Bronchial epithelial cell (primary cell): ENCODE data around the gene BLM. TPM values are rescaled to one million over a fixed set of nuclear protein-coding genes. Genes with fewer than 3 reads are reported as not detected.

Source experiments
- DNase-seq: peaks from one replicate; pipeline ENCODE4 v3.0.0-alpha.2; 2010; ENCODE audit warnings: low read depth
- FAIRE-seq: peaks from 2 replicates; lab custom pipeline; 2011; peaks lifted over from hg19 to GRCh38; lab: Jason Lieb, UNC
- H3K27me3 ChIP-seq: 2 replicates; pipeline ENCODE4 v1.5.1; 2011; ENCODE audit warnings: low read length; ENCODE audit not compliant: control insufficient read depth, insufficient read depth
- H3K36me3 ChIP-seq: 2 replicates; pipeline ENCODE4 v1.5.1; 2011; ENCODE audit warnings: low read length; ENCODE audit not compliant: control insufficient read depth, insufficient read depth
- H3K4me3 ChIP-seq: 2 replicates; pipeline ENCODE4 v1.5.1; 2011; ENCODE audit warnings: mild to moderate bottlenecking, low read depth, low read length, control low read depth
- CTCF ChIP-seq: IDR thresholded peaks from 2 replicates; pipeline ENCODE4 v1.5.1; 2011; ENCODE audit warnings: mild to moderate bottlenecking, moderate library complexity, low read length, control low read depth, inconsistent platforms; ENCODE audit not compliant: insufficient read depth, severe bottlenecking
- total RNA-seq: library from RNA; depleted of rRNA; stranded (reverse); fragments of >200 nt; gene quantifications from 2 replicates; pipeline ENCODE4 v1.2.1, GENCODE V29; 2014

The BLM gene
- total RNA-seq, 1 donor from 2014 or later, result 0.26 TPM

- FAIRE-seq (no peak), DNase-seq (no peak)
- no peak overlapping the region for H3K4me3 ChIP-seq
- no peaks in the 10 kb centered on the region for H3K36me3 ChIP-seq
- no peaks in the 10 kb centered on the region for H3K27me3 ChIP-seq
- no peak for TF ChIP-seq CTCF
These were observed 4.1 kb upstream of the BLM start for GRCh38 chr15:90713081-90713480.

GRCh38 chr15:90716317-90716975 is 700 bp upstream of the BLM start:
- no peak for FAIRE-seq
- no peak for TF ChIP-seq CTCF
- Histone ChIP-seq H3K36me3 (no peaks in the 10 kb centered on the region), H3K27me3 (no peaks in the 10 kb centered on the region), H3K4me3 (peak overlapping the region; percentile 46)
- DNase-seq, result no peak

DNA sequence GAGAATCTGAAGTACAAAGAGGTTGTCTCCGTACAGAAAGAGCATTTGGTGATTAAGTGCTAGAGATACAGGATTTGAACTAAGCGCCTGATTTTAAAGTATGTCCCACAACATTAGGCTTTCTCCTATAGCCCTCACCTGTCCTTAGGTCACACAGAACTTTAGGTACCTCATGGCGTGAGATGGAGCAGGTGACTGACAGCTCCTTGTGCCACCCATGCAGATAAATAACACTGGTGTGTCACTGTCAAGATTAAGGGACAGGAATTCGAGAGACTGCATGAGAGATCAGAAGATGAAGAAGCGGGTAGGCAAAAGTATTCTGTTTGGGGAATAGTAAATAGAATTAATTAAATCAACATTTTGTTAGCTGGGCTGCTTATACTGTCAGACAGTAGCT is 1.1 kb downstream of the BLM start:
- no peak for FAIRE-seq
- no peak overlapping the region for H3K4me3 ChIP-seq
- no peak for TF ChIP-seq CTCF

GRCh38 chr15:90720131-90720530 is 3.0 kb downstream of the BLM start:
- H3K4me3 ChIP-seq, result no peak overlapping the region
- DNase-seq (no peak), FAIRE-seq (no peak)
- TF ChIP-seq CTCF, result no peak
- H3K36me3 ChIP-seq, result no peaks in the 10 kb centered on the region
- H3K27me3 ChIP-seq, result no peaks in the 10 kb centered on the region

More for the DNA sequence above, 1.1 kb downstream of the BLM start:
- Histone ChIP-seq H3K36me3 (no peaks in the 10 kb centered on the region), H3K27me3 (no peaks in the 10 kb centered on the region)
- DNase-seq, result no peak

DNA sequence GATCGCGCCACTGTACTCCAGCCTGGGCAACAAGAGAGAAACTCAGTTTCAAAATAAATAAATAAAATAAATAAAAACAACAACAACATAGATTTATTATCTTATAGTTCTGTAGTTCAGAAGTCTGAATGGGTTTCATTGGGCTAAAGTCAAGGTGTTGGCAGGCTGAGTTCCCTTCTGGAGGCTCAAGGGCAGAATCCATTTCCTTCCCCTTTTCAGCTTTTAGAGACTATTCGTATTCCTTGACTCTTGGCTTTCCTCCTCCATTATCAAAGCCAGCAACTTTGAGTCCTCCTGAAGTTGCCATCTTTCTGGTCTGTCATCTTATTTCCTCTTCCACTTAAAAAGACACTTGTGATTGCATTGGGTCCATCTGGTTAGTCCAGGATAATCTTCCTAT is 12.1 kb downstream of the BLM start:
- FAIRE-seq (no peak), DNase-seq (no peak)
- Histone ChIP-seq H3K27me3 (no peaks in the 10 kb centered on the region), H3K4me3 (no peak overlapping the region), H3K36me3 (no peaks in the 10 kb centered on the region)
- TF ChIP-seq CTCF, result no peak

DNA sequence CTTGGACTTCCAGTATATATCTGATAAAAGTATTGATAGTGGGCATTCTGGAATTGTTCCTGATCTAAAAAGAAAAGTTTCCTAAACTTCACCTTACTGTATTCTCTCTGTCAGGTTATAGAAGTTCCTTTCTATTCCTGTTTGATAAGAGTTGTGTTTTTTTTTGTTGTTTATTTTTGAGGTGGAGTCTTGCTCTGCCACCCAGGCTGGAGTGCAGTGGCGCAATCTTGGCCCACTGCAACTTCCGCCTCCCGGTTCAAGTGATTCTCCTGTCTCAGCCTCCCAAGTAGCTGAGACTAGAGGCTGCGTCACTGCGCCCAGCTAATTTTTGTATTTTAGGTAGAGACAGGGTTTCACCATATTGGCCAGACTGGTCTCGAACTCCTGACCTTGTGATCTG is 13.1 kb downstream of the BLM start:
- DNase-seq (no peak), FAIRE-seq (no peak)
- no peaks in the 10 kb centered on the region for H3K36me3 ChIP-seq
- no peaks in the 10 kb centered on the region for H3K27me3 ChIP-seq
- no peak overlapping the region for H3K4me3 ChIP-seq
- no peak for TF ChIP-seq CTCF
